Measurements from ENCODE around the gene TCF7L2. TPM values are rescaled to one million over a fixed set of nuclear protein-coding genes. Genes with fewer than 3 reads are reported as not detected.

TCF7L2 gene
- total RNA-seq, 2 experiments from 2014 or later, result 2.0 to 2.1 TPM

- DNase-seq, result no peak
- Mint-ChIP-seq H3K27me3 (ENCODE audit: low read depth) (no peaks in the 10 kb centered on the region), H3K27ac (no peak overlapping the region), H3K9me3 (no peaks in the 10 kb centered on the region), H3K4me3 (no peak overlapping the region), H3K4me1 (ENCODE audit: low read depth) (no peaks in the 10 kb centered on the region), H3K36me3 (ENCODE audit: low read depth) (no peaks in the 10 kb centered on the region)
- CTCF ChIA-PET, result no interaction called here
- intact Hi-C loops (cut with micrococcal nuclease), result no loop called here
These were observed 227.3 kb downstream of the TCF7L2 start for GRCh38 chr10:113177156-113177935.

GRCh38 chr10:113177936-113178335, 227.9 kb downstream of the TCF7L2 start:
- H3K4me1 Mint-ChIP-seq (ENCODE audit: low read depth), result no peaks in the 10 kb centered on the region
- DNase-seq, result no peak
- H3K36me3 Mint-ChIP-seq (ENCODE audit: low read depth), result no peaks in the 10 kb centered on the region
- H3K4me3 Mint-ChIP-seq, result no peak overlapping the region
- no peaks in the 10 kb centered on the region for H3K27me3 Mint-ChIP-seq (ENCODE audit: low read depth)
- H3K27ac Mint-ChIP-seq, result no peak overlapping the region
- CTCF ChIA-PET, result no interaction called here
- intact Hi-C loops (cut with micrococcal nuclease), result no loop called here
- H3K9me3 Mint-ChIP-seq, result no peaks in the 10 kb centered on the region

GRCh38 chr10:113178771-113179170, 228.7 kb downstream of the TCF7L2 start:
- intact Hi-C loops (cut with micrococcal nuclease), result no loop called here
- H3K4me3 Mint-ChIP-seq, result no peak overlapping the region
- DNase-seq, result no peak
- CTCF ChIA-PET, result no interaction called here
- no peak overlapping the region for H3K27ac Mint-ChIP-seq
- no peaks in the 10 kb centered on the region for H3K9me3 Mint-ChIP-seq
- no peaks in the 10 kb centered on the region for H3K36me3 Mint-ChIP-seq (ENCODE audit: low read depth)
- no peaks in the 10 kb centered on the region for H3K27me3 Mint-ChIP-seq (ENCODE audit: low read depth)
- H3K4me1 Mint-ChIP-seq (ENCODE audit: low read depth), result no peaks in the 10 kb centered on the region

- CTCF ChIA-PET, result no interaction called here
- Mint-ChIP-seq H3K4me1 (ENCODE audit: low read depth) (no peaks in the 10 kb centered on the region), H3K4me3 (no peak overlapping the region), H3K9me3 (no peaks in the 10 kb centered on the region), H3K27me3 (ENCODE audit: low read depth) (no peaks in the 10 kb centered on the region), H3K36me3 (ENCODE audit: low read depth) (no peaks in the 10 kb centered on the region), H3K27ac (no peak overlapping the region)
- intact Hi-C loops (cut with micrococcal nuclease), result no loop called here
- DNase-seq, result no peak
These were observed 229.2 kb downstream of the TCF7L2 start for GRCh38 chr10:113179265-113179664.

- Mint-ChIP-seq H3K9me3 (no peaks in the 10 kb centered on the region), H3K27me3 (ENCODE audit: low read depth) (no peaks in the 10 kb centered on the region), H3K4me3 (no peak overlapping the region), H3K4me1 (ENCODE audit: low read depth) (no peaks in the 10 kb centered on the region), H3K36me3 (ENCODE audit: low read depth) (no peaks in the 10 kb centered on the region), H3K27ac (no peak overlapping the region)
- DNase-seq, result no peak
- CTCF ChIA-PET, result no interaction called here
- intact Hi-C loops (cut with micrococcal nuclease), result no loop called here
These were observed 229.9 kb downstream of the TCF7L2 start for GRCh38 chr10:113179966-113180365.

- no peak overlapping the region for H3K27ac Mint-ChIP-seq
- no peak for DNase-seq
- intact Hi-C loops (cut with micrococcal nuclease), result no loop called here
- no peaks in the 10 kb centered on the region for H3K4me1 Mint-ChIP-seq (ENCODE audit: low read depth)
- no peak overlapping the region for H3K4me3 Mint-ChIP-seq
- no peaks in the 10 kb centered on the region for H3K9me3 Mint-ChIP-seq
- no peaks in the 10 kb centered on the region for H3K36me3 Mint-ChIP-seq (ENCODE audit: low read depth)
- H3K27me3 Mint-ChIP-seq (ENCODE audit: low read depth), result no peaks in the 10 kb centered on the region
- CTCF ChIA-PET, result interaction anchor here (0.6 kb wide), 2 partner anchors 83 to 239 kb away, joined by 3 read pairs; no protein-coding TSS in a partner anchor
These were observed 230.5 kb downstream of the TCF7L2 start for GRCh38 chr10:113180401-113181154.

- CTCF ChIA-PET, result no interaction called here
- intact Hi-C loops (cut with micrococcal nuclease), result no loop called here
- no peak for DNase-seq
- Mint-ChIP-seq H3K36me3 (ENCODE audit: low read depth) (no peaks in the 10 kb centered on the region), H3K9me3 (no peaks in the 10 kb centered on the region), H3K4me1 (ENCODE audit: low read depth) (no peaks in the 10 kb centered on the region), H3K27me3 (ENCODE audit: low read depth) (no peaks in the 10 kb centered on the region), H3K27ac (no peak overlapping the region), H3K4me3 (no peak overlapping the region)
These were observed 232.1 kb downstream of the TCF7L2 start for GRCh38 chr10:113182154-113182553.

- Mint-ChIP-seq H3K27me3 (ENCODE audit: low read depth) (no peaks in the 10 kb centered on the region), H3K4me3 (no peak overlapping the region), H3K9me3 (no peaks in the 10 kb centered on the region), H3K4me1 (ENCODE audit: low read depth) (no peaks in the 10 kb centered on the region), H3K36me3 (ENCODE audit: low read depth) (no peaks in the 10 kb centered on the region), H3K27ac (no peak overlapping the region)
- intact Hi-C loops (cut with micrococcal nuclease), result no loop called here
- DNase-seq, result no peak
- CTCF ChIA-PET, result no interaction called here
These were observed 233.5 kb downstream of the TCF7L2 start for GRCh38 chr10:113183573-113183972.

- CTCF ChIA-PET, result no interaction called here
- H3K27ac Mint-ChIP-seq, result no peak overlapping the region
- H3K4me1 Mint-ChIP-seq (ENCODE audit: low read depth), result no peaks in the 10 kb centered on the region
- H3K4me3 Mint-ChIP-seq, result no peak overlapping the region
- peaks cover 2% of the 10 kb centered on the region for H3K27me3 Mint-ChIP-seq (ENCODE audit: low read depth)
- intact Hi-C loops (cut with micrococcal nuclease), result no loop called here
- H3K36me3 Mint-ChIP-seq (ENCODE audit: low read depth), result no peaks in the 10 kb centered on the region
- DNase-seq, result no peak
- no peaks in the 10 kb centered on the region for H3K9me3 Mint-ChIP-seq
These were observed 237.2 kb downstream of the TCF7L2 start for GRCh38 chr10:113187063-113187777.

- DNase-seq, result no peak
- Mint-ChIP-seq H3K36me3 (ENCODE audit: low read depth) (no peaks in the 10 kb centered on the region), H3K4me1 (ENCODE audit: low read depth) (no peaks in the 10 kb centered on the region), H3K27ac (no peak overlapping the region), H3K9me3 (peaks cover 17% of the 10 kb centered on the region), H3K4me3 (no peak overlapping the region), H3K27me3 (ENCODE audit: low read depth) (peaks cover 6% of the 10 kb centered on the region)
- intact Hi-C loops (cut with micrococcal nuclease), result no loop called here
- CTCF ChIA-PET, result interaction anchor here (1.2 kb wide), 1 partner anchor 14 kb away, joined by 3 read pairs; no protein-coding TSS in a partner anchor
These were observed 249.4 kb downstream of the TCF7L2 start for GRCh38 chr10:113199459-113199858.

- Mint-ChIP-seq H3K27me3 (ENCODE audit: low read depth) (peaks cover 6% of the 10 kb centered on the region), H3K4me3 (no peak overlapping the region), H3K4me1 (ENCODE audit: low read depth) (no peaks in the 10 kb centered on the region), H3K36me3 (ENCODE audit: low read depth) (no peaks in the 10 kb centered on the region), H3K9me3 (peaks cover 24% of the 10 kb centered on the region), H3K27ac (no peak overlapping the region)
- no peak for DNase-seq
- CTCF ChIA-PET, result interaction anchor here (0.6 kb wide), 1 partner anchor 27 kb away, joined by 3 read pairs; no protein-coding TSS in a partner anchor
- intact Hi-C loops (cut with micrococcal nuclease), result no loop called here
These were observed 252.0 kb downstream of the TCF7L2 start for GRCh38 chr10:113202011-113202410.

GRCh38 chr10:113207924-113208323, 257.9 kb downstream of the TCF7L2 start:
- peaks cover 26% of the 10 kb centered on the region for H3K9me3 Mint-ChIP-seq
- intact Hi-C loops (cut with micrococcal nuclease), result no loop called here

More at GRCh38 chr10:113207924-113208323, 257.9 kb downstream of the TCF7L2 start:
- Mint-ChIP-seq H3K4me1 (ENCODE audit: low read depth) (no peaks in the 10 kb centered on the region), H3K4me3 (no peak overlapping the region), H3K27me3 (ENCODE audit: low read depth) (peaks cover 9% of the 10 kb centered on the region), H3K27ac (no peak overlapping the region), H3K36me3 (ENCODE audit: low read depth) (no peaks in the 10 kb centered on the region)
- CTCF ChIA-PET, result no interaction called here
- no peak for DNase-seq

All from activated naive CD4-positive, alpha-beta T cell treated with anti-CD3 and anti-CD28 coated beads for 36 hours (primary cell).